ENCODE measurements around the gene ICAM4. TPM values are rescaled to one million over a fixed set of nuclear protein-coding genes. Genes with fewer than 3 reads are reported as not detected.

Gene ICAM4
- polyA plus RNA-seq, 1 donor from 2014 or later = not detected

DNA sequence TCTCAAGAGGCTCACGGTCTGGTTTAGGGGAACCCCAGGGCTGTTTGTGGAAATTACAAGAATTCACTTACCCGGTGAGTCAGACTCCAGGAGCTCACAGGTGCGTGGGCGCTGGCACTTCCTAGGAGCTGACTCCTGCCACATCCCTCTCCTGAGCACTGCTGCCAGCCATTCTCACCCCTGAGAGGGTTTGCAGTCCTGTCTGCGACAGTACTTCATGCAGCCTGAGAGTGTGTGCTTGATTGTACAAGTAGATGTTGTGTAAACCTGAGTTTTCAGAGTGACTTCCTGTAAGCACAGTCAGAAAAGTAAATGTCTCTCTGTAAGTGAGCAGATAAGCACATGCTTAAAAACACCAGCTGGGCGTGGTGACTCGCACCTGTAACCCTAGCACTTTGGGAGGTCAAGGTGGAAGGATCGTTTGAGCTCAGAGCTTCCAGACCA lies 26.6 kb upstream of the ICAM4 start:
- no peaks in the 10 kb centered on the region for H3K79me2 ChIP-seq (replicated peaks; ENCODE audit: insufficient read depth, low read length)
- no peaks in the 10 kb centered on the region for H4K20me1 ChIP-seq (ENCODE audit: insufficient read depth)
- H3K36me3 ChIP-seq (ENCODE audit: insufficient read depth, low read length) = no peaks in the 10 kb centered on the region
- H3F3A ChIP-seq (ENCODE audit: insufficient read depth, low read length, poor library complexity, severe bottlenecking) = no peaks in the 10 kb centered on the region
- H3K9ac ChIP-seq (ENCODE audit: low read length) = no peak overlapping the region
- no peak overlapping the region for H3K27ac ChIP-seq (ENCODE audit: low read length)
- no peaks in the 10 kb centered on the region for H3K9me3 ChIP-seq (ENCODE audit: low read length)
- H3K4me3 ChIP-seq (ENCODE audit: low read length) = no peak overlapping the region
- H3K27me3 ChIP-seq (ENCODE audit: insufficient read depth, low read depth, low read length) = no peaks in the 10 kb centered on the region
- H3K4me2 ChIP-seq (ENCODE audit: low read length) = no peak overlapping the region
- no peaks in the 10 kb centered on the region for H3K9me2 ChIP-seq (ENCODE audit: insufficient read depth, low read length)
- no peak overlapping the region for H2AFZ ChIP-seq (ENCODE audit: low read depth, low read length)
- no peak for TF ChIP-seq EP300 (conservative IDR thresholded peaks at IDR 0.05; ENCODE audit: poor library complexity, severe bottlenecking)
- TF ChIP-seq MXI1 (conservative IDR thresholded peaks at IDR 0.05; ENCODE audit: poor library complexity, severe bottlenecking) = no peak
- no peak for TF ChIP-seq TAF1 (IDR thresholded peaks at IDR 0.05; ENCODE audit: low read depth)
- TF ChIP-seq, protein P1, sequence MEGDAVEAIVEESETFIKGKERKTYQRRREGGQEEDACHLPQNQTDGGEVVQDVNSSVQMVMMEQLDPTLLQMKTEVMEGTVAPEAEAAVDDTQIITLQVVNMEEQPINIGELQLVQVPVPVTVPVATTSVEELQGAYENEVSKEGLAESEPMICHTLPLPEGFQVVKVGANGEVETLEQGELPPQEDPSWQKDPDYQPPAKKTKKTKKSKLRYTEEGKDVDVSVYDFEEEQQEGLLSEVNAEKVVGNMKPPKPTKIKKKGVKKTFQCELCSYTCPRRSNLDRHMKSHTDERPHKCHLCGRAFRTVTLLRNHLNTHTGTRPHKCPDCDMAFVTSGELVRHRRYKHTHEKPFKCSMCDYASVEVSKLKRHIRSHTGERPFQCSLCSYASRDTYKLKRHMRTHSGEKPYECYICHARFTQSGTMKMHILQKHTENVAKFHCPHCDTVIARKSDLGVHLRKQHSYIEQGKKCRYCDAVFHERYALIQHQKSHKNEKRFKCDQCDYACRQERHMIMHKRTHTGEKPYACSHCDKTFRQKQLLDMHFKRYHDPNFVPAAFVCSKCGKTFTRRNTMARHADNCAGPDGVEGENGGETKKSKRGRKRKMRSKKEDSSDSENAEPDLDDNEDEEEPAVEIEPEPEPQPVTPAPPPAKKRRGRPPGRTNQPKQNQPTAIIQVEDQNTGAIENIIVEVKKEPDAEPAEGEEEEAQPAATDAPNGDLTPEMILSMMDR (IDR thresholded peaks at IDR 0.05; ENCODE audit: poor library complexity, severe bottlenecking) = no peak
- no peak for TF ChIP-seq RAD21 (conservative IDR thresholded peaks at IDR 0.05)
- TF ChIP-seq SMC3 (conservative IDR thresholded peaks at IDR 0.05; ENCODE audit: poor library complexity) = no peak
- no peak for TF ChIP-seq EZH2 (IDR thresholded peaks at IDR 0.05; ENCODE audit: borderline replicate concordance, insufficient read depth, low read length, poor library complexity, severe bottlenecking)
- TF ChIP-seq POLR2AphosphoS5 (IDR thresholded peaks at IDR 0.05) = no peak
- no peak for TF ChIP-seq REST (IDR thresholded peaks at IDR 0.05; ENCODE audit: borderline replicate concordance)

GRCh38 chr19:10262771-10263170 lies 24.0 kb upstream of the ICAM4 start:
- Histone ChIP-seq H3K27ac (ENCODE audit: low read length) (no peak overlapping the region), H3K4me3 (ENCODE audit: low read length) (no peak overlapping the region), H3K9me2 (ENCODE audit: insufficient read depth, low read length) (no peaks in the 10 kb centered on the region), H2AFZ (ENCODE audit: low read depth, low read length) (no peak overlapping the region), H3K4me2 (ENCODE audit: low read length) (no peak overlapping the region), H3K36me3 (ENCODE audit: insufficient read depth, low read length) (no peaks in the 10 kb centered on the region), H3K27me3 (ENCODE audit: insufficient read depth, low read depth, low read length) (no peaks in the 10 kb centered on the region), H4K20me1 (ENCODE audit: insufficient read depth) (no peaks in the 10 kb centered on the region), H3K9ac (ENCODE audit: low read length) (no peak overlapping the region), H3K9me3 (ENCODE audit: low read length) (no peaks in the 10 kb centered on the region), H3K79me2 (replicated peaks; ENCODE audit: insufficient read depth, low read length) (no peaks in the 10 kb centered on the region), H3F3A (ENCODE audit: insufficient read depth, low read length, poor library complexity, severe bottlenecking) (no peaks in the 10 kb centered on the region)
- TF ChIP-seq EZH2 (IDR thresholded peaks at IDR 0.05; ENCODE audit: borderline replicate concordance, insufficient read depth, low read length, poor library complexity, severe bottlenecking) (no peak), RAD21 (conservative IDR thresholded peaks at IDR 0.05) (no peak), SMC3 (conservative IDR thresholded peaks at IDR 0.05; ENCODE audit: poor library complexity) (no peak), MXI1 (conservative IDR thresholded peaks at IDR 0.05; ENCODE audit: poor library complexity, severe bottlenecking) (no peak), EP300 (conservative IDR thresholded peaks at IDR 0.05; ENCODE audit: poor library complexity, severe bottlenecking) (no peak), POLR2AphosphoS5 (IDR thresholded peaks at IDR 0.05) (no peak), TAF1 (IDR thresholded peaks at IDR 0.05; ENCODE audit: low read depth) (no peak), REST (IDR thresholded peaks at IDR 0.05; ENCODE audit: borderline replicate concordance) (no peak)
- TF ChIP-seq, protein P1 (IDR thresholded peaks at IDR 0.05; ENCODE audit: poor library complexity, severe bottlenecking) = no peak

Measured in neural cell (in vitro differentiated cells).